GM23338 (cell line): Measurements from ENCODE around the gene RNLS. TPM values are rescaled to one million over a fixed set of nuclear protein-coding genes. Genes with fewer than 3 reads are reported as not detected.

Experiments
- ATAC-seq: fragments of 200-7000 bp; cut with Tn5 transposase; 3 replicates; pipeline ENCODE4 v1.9.1; 2020
- DNase-seq: peaks from one replicate; pipeline ENCODE4 v3.0.0-alpha.2; 2015; ENCODE audit warnings: low spot score
- H2AFZ ChIP-seq: fragments of 200-600 bp; sonication (generic); 2 replicates; pipeline ENCODE4 v1.8.0; 2016; ENCODE audit warnings: antibody characterized with exemption, mild to moderate bottlenecking, moderate library complexity
- H3F3A ChIP-seq: fragments of 200-600 bp; sonication (generic); replicated peaks from 2 replicates; pipeline ENCODE4 v1.8.0; 2017; ENCODE audit warnings: antibody characterized with exemption, mixed run types, low read depth
- H3K27ac ChIP-seq: fragments of 200-600 bp; sonication (generic); 2 replicates; pipeline ENCODE4 v1.6.1; 2016; ENCODE audit warnings: low read depth
- H3K27me3 ChIP-seq: fragments of 200-600 bp; sonication (generic); 2 replicates; pipeline ENCODE4 v1.8.0; 2016; ENCODE audit warnings: mild to moderate bottlenecking, mixed run types, moderate library complexity; ENCODE audit not compliant: insufficient read depth
- H3K36me3 ChIP-seq: fragments of 200-600 bp; sonication (generic); 2 replicates; pipeline ENCODE4 v1.8.0; 2016; ENCODE audit warnings: mild to moderate bottlenecking; ENCODE audit not compliant: insufficient read depth
- H3K4me1 ChIP-seq: fragments of 200-600 bp; sonication (generic); 2 replicates; pipeline ENCODE4 v1.8.0; 2016; ENCODE audit warnings: mild to moderate bottlenecking, moderate library complexity; ENCODE audit not compliant: insufficient read depth
- H3K4me2 ChIP-seq: fragments of 200-600 bp; sonication (generic); 2 replicates; pipeline ENCODE4 v1.7.1; 2017; ENCODE audit warnings: mixed run types
- H3K4me3 ChIP-seq: fragments of 200-600 bp; sonication (generic); 2 replicates; pipeline ENCODE4 v1.6.1; 2016; ENCODE audit warnings: mixed run types
- H3K79me2 ChIP-seq: fragments of 200-600 bp; sonication (generic); replicated peaks from 2 replicates; pipeline ENCODE4 v1.8.0; 2017; ENCODE audit warnings: mild to moderate bottlenecking; ENCODE audit not compliant: insufficient read depth
- H3K9me2 ChIP-seq: fragments of 200-600 bp; sonication (generic); 2 replicates; pipeline ENCODE4 v1.8.0; 2017; ENCODE audit not compliant: insufficient read depth
- H4K20me1 ChIP-seq: fragments of 200-600 bp; sonication (generic); replicated peaks from 2 replicates; pipeline ENCODE4 v1.8.0; 2017; ENCODE audit warnings: mild to moderate bottlenecking; ENCODE audit not compliant: insufficient read depth
- H3K27ac Mint-ChIP-seq: 2 replicates; pipeline ENCODE4 v1.8.0; 2020; ENCODE audit warnings: inconsistent platforms, mild to moderate bottlenecking, moderate library complexity, mixed read lengths
- H3K27me3 Mint-ChIP-seq: 3 replicates; pipeline ENCODE4 v1.8.0; 2022; ENCODE audit warnings: low read depth, mild to moderate bottlenecking, moderate library complexity, mixed read lengths, inconsistent platforms; ENCODE audit not compliant: insufficient read depth, poor library complexity
- H3K36me3 Mint-ChIP-seq: 3 replicates; pipeline ENCODE4 v1.8.0; 2021; ENCODE audit warnings: low read depth, mild to moderate bottlenecking, inconsistent platforms, moderate library complexity, mixed read lengths
- H3K4me1 Mint-ChIP-seq: 3 replicates; pipeline ENCODE4 v1.8.0; 2020; ENCODE audit warnings: mild to moderate bottlenecking, inconsistent platforms, mixed read lengths
- H3K4me3 Mint-ChIP-seq: 3 replicates; pipeline ENCODE4 v1.8.0; 2021; ENCODE audit warnings: moderate library complexity, mild to moderate bottlenecking, inconsistent platforms, mixed read lengths
- H3K9me3 Mint-ChIP-seq: 3 replicates; pipeline ENCODE4 v1.8.0; 2020; ENCODE audit warnings: moderate library complexity, mild to moderate bottlenecking, inconsistent platforms, mixed read lengths
- CREB1 ChIP-seq: fragments of 250-450 bp; sonication (Bioruptor Pico); IDR thresholded peaks from 2 replicates; pipeline ENCODE4 v1.5.0; 2020; ENCODE audit warnings: low read depth, mild to moderate bottlenecking, moderate library complexity
- CTCF ChIP-seq, 2 experiments: fragments of 200-600 bp in 1 of 2; sonication (generic) in 1 of 2; conservative IDR thresholded peaks; 2 replicates each; pipeline versions ENCODE4 v1.5.1 to v1.6.1; 2016 to 2017; ENCODE audit warnings: antibody characterized with exemption in 2 of 2, low read depth in 2 of 2, mild to moderate bottlenecking in 2 of 2, moderate library complexity in 1 of 2
- ETS1 ChIP-seq: IDR thresholded peaks from 2 replicates; pipeline ENCODE4 v1.6.1; 2016; ENCODE audit warnings: antibody characterized with exemption
- EZH2 ChIP-seq: fragments of 200-600 bp; sonication (generic); IDR thresholded peaks from one replicate; pipeline ENCODE4 v1.8.0; 2017; ENCODE audit warnings: antibody characterized with exemption, mild to moderate bottlenecking, low read depth; ENCODE audit not compliant: unreplicated experiment
- EZH2phosphoT487 ChIP-seq: fragments of 200-600 bp; sonication (generic); IDR thresholded peaks from one replicate; pipeline ENCODE4 v1.8.1; 2018; ENCODE audit warnings: antibody characterized with exemption; ENCODE audit not compliant: unreplicated experiment
- JUNB ChIP-seq: IDR thresholded peaks from one replicate; pipeline ENCODE4 v1.6.1; 2016; ENCODE audit warnings: antibody characterized with exemption; ENCODE audit not compliant: unreplicated experiment
- NANOG ChIP-seq: IDR thresholded peaks from 2 replicates; pipeline ENCODE4 v1.6.1; 2016; ENCODE audit warnings: antibody characterized with exemption, borderline replicate concordance
- POLR2AphosphoS5 ChIP-seq: IDR thresholded peaks from 2 replicates; pipeline ENCODE4 v1.6.1; 2016; ENCODE audit warnings: antibody characterized with exemption, low read depth
- REST ChIP-seq: IDR thresholded peaks from one replicate; pipeline ENCODE4 v1.6.1; 2018; ENCODE audit warnings: antibody characterized with exemption; ENCODE audit not compliant: unreplicated experiment
- STAT1 ChIP-seq: IDR thresholded peaks from one replicate; pipeline ENCODE4 v1.6.1; 2016; ENCODE audit warnings: antibody characterized with exemption; ENCODE audit not compliant: unreplicated experiment
- ZNF114 ChIP-seq: fragments of 250-450 bp; sonication (Bioruptor Pico); IDR thresholded peaks from 2 replicates; pipeline ENCODE4 v1.5.0; 2020; ENCODE audit warnings: mild to moderate bottlenecking, moderate library complexity
- ZNF331 ChIP-seq: fragments of 250-450 bp; sonication (Bioruptor Pico); IDR thresholded peaks from 2 replicates; pipeline ENCODE4 v1.5.0; 2020; ENCODE audit warnings: low read depth, mild to moderate bottlenecking, moderate library complexity
- ZNF462 ChIP-seq: fragments of 250-450 bp; sonication (Bioruptor Pico); IDR thresholded peaks from 2 replicates; pipeline ENCODE4 v1.5.0; 2020; ENCODE audit warnings: mild to moderate bottlenecking, moderate library complexity
- polyA plus RNA-seq: library from polyadenylated mRNA; unstranded; fragments of >200 nt; fragmentation: Nextera tagmentation; extraction: Ambion mirVana; gene quantifications from 2 replicates; pipeline ENCODE4 v1.2.1, GENCODE V29; 2016
- total RNA-seq: library from RNA; depleted of rRNA; stranded (reverse); fragments of >200 nt; shearing (Covaris generic); gene quantifications from 2 replicates; pipeline ENCODE4 v1.2.3, GENCODE V29; 2014

The RNLS gene
- total and polyA plus RNA-seq, 2 experiments from 2014 or later, result 8.8 to 15.2 TPM

- Histone ChIP-seq H3K27me3 (no peaks in the 10 kb centered on the region), H3K4me2 (no peak overlapping the region), H3K36me3 (no peaks in the 10 kb centered on the region), H2AFZ (no peak overlapping the region), H3K27ac (no peak overlapping the region), H4K20me1 (no peaks in the 10 kb centered on the region), H3F3A (no peaks in the 10 kb centered on the region), H3K9me2 (no peaks in the 10 kb centered on the region), H3K4me1 (no peaks in the 10 kb centered on the region), H3K79me2 (no peaks in the 10 kb centered on the region), H3K4me3 (no peak overlapping the region)
- H3K4me1 Mint-ChIP-seq, result no peaks in the 10 kb centered on the region
- H3K36me3 Mint-ChIP-seq, result no peaks in the 10 kb centered on the region
- no peak overlapping the region for H3K4me3 Mint-ChIP-seq
- TF ChIP-seq ZNF114 (CRISPR knock-in tag), result no peak
- TF ChIP-seq EZH2phosphoT487, result no peak
- no peak for TF ChIP-seq ETS1
- TF ChIP-seq EZH2, result no peak
- TF ChIP-seq CREB1 (CRISPR knock-in tag), result no peak
- no peak for TF ChIP-seq REST
- TF ChIP-seq JUNB, result no peak
- TF ChIP-seq CTCF (conservative IDR thresholded peaks at IDR 0.05; ENCODE audit: low read depth in 2 of 2), result no peak
- TF ChIP-seq NANOG, result no peak
- TF ChIP-seq ZNF462 (CRISPR knock-in tag), result no peak
- no peak for TF ChIP-seq STAT1
- no peak for TF ChIP-seq ZNF331
- TF ChIP-seq POLR2AphosphoS5, result no peak
- H3K27me3 Mint-ChIP-seq, result no peaks in the 10 kb centered on the region
- no peaks in the 10 kb centered on the region for H3K9me3 Mint-ChIP-seq
- H3K27ac Mint-ChIP-seq, result no peak overlapping the region
- DNase-seq (no peak), ATAC-seq (no peak)
These were observed 210.1 kb downstream of the RNLS start for GRCh38 chr10:88372881-88373592.
